ENCODE measurements around the gene SLC6A3.

DNA sequence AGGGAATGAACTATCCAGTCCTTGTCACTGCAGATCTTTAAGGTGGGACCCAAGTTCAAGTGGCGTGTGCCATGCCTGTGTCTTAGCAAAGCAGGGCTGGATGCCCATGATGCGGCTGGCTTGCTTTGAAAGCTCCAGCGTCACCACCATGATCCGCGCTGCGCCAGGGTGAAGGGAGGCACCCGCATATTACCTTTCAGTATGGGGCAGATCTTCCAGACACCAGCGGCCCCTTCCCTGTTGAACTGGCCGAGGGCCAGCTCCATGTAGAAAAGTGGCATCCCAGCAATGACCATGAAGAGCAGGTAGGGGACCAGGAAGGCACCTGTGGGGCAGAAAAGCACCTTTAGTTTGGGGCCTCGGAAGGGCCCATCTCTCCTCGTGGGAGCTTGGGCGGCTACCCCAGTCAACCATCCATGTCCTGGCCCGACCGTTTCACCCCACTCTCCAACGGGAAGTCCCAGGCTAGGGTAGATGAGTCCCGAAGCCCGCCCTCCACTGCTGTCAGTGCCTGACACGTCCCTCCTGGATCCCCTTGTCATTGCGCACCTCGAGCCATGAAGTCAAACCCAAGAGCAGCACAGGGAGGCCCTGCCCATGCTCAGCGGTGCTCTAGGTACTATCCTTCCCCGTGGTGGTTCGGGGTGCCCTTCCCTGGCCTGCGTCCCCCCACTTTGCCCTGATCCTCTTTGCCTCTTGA, 3.9 kb downstream of the SLC6A3 start:
- TF ChIP-seq, protein P1, sequence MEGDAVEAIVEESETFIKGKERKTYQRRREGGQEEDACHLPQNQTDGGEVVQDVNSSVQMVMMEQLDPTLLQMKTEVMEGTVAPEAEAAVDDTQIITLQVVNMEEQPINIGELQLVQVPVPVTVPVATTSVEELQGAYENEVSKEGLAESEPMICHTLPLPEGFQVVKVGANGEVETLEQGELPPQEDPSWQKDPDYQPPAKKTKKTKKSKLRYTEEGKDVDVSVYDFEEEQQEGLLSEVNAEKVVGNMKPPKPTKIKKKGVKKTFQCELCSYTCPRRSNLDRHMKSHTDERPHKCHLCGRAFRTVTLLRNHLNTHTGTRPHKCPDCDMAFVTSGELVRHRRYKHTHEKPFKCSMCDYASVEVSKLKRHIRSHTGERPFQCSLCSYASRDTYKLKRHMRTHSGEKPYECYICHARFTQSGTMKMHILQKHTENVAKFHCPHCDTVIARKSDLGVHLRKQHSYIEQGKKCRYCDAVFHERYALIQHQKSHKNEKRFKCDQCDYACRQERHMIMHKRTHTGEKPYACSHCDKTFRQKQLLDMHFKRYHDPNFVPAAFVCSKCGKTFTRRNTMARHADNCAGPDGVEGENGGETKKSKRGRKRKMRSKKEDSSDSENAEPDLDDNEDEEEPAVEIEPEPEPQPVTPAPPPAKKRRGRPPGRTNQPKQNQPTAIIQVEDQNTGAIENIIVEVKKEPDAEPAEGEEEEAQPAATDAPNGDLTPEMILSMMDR (IDR thresholded peaks at IDR 0.05 in 8 of 11, conservative IDR thresholded peaks at IDR 0.05 in 3 of 11): no peak
- no peak for TF ChIP-seq POLR2A (IDR thresholded peaks at IDR 0.05)

All from spleen (tissue), 7 donors.